BLaER1 (cell line): Measurements from ENCODE around the gene KCTD6.

Experiments used
- H3K27ac ChIP-seq: shearing (Covaris generic); formaldehyde crosslinking; 2 replicates; pipeline ENCODE4 v1.8.1; 2022
- H3K27me3 ChIP-seq: shearing (Covaris generic); formaldehyde crosslinking; 2 replicates; pipeline ENCODE4 v1.8.1; 2022
- H3K36me3 ChIP-seq: shearing (Covaris generic); formaldehyde crosslinking; 2 replicates; pipeline ENCODE4 v1.8.1; 2022
- H3K4me1 ChIP-seq: shearing (Covaris generic); formaldehyde crosslinking; 2 replicates; pipeline ENCODE4 v1.8.1; 2022
- H3K4me2 ChIP-seq: shearing (Covaris generic); formaldehyde crosslinking; 2 replicates; pipeline ENCODE4 v1.8.1; 2022
- H3K4me3 ChIP-seq: shearing (Covaris generic); formaldehyde crosslinking; 2 replicates; pipeline ENCODE4 v1.8.1; 2022
- H3K9ac ChIP-seq: shearing (Covaris generic); formaldehyde crosslinking; 2 replicates; pipeline ENCODE4 v1.8.1; 2022
- H3K9me3 ChIP-seq: shearing (Covaris generic); formaldehyde crosslinking; 2 replicates; pipeline ENCODE4 v1.8.1; 2022
- H4K20me1 ChIP-seq: shearing (Covaris generic); formaldehyde crosslinking; 2 replicates; pipeline ENCODE4 v1.8.1; 2022
- Cebpa-rat ChIP-seq: shearing (Covaris generic); IDR thresholded peaks from 2 replicates; pipeline ENCODE4 v1.8.1; 2022

KCTD6 gene

GRCh38 chr3:58484722-58485069, 7.2 kb upstream of the KCTD6 start:
- H3K4me2 ChIP-seq: no peak overlapping the region
- H3K27ac ChIP-seq: no peak overlapping the region
- H4K20me1 ChIP-seq: no peaks in the 10 kb centered on the region
- H3K9me3 ChIP-seq: peaks cover 10% of the 10 kb centered on the region
- no peak overlapping the region for H3K4me3 ChIP-seq
- peaks cover 5% of the 10 kb centered on the region; the same call in 1 of the 2 replicates for H3K27me3 ChIP-seq
- H3K4me1 ChIP-seq: no peaks in the 10 kb centered on the region
- no peak for TF ChIP-seq Cebpa-rat
- H3K36me3 ChIP-seq: no peaks in the 10 kb centered on the region
- H3K9ac ChIP-seq: no peak overlapping the region

GRCh38 chr3:58485801-58486435, 6.0 kb upstream of the KCTD6 start:
- Histone ChIP-seq H3K36me3 (no peaks in the 10 kb centered on the region), H3K9me3 (no peaks in the 10 kb centered on the region), H3K4me2 (no peak overlapping the region), H3K27me3 (peaks cover 5% of the 10 kb centered on the region; the same call in 1 of the 2 replicates), H3K4me3 (no peak overlapping the region), H3K9ac (no peak overlapping the region), H4K20me1 (no peaks in the 10 kb centered on the region), H3K4me1 (no peaks in the 10 kb centered on the region), H3K27ac (no peak overlapping the region)
- TF ChIP-seq Cebpa-rat: no peak

DNA sequence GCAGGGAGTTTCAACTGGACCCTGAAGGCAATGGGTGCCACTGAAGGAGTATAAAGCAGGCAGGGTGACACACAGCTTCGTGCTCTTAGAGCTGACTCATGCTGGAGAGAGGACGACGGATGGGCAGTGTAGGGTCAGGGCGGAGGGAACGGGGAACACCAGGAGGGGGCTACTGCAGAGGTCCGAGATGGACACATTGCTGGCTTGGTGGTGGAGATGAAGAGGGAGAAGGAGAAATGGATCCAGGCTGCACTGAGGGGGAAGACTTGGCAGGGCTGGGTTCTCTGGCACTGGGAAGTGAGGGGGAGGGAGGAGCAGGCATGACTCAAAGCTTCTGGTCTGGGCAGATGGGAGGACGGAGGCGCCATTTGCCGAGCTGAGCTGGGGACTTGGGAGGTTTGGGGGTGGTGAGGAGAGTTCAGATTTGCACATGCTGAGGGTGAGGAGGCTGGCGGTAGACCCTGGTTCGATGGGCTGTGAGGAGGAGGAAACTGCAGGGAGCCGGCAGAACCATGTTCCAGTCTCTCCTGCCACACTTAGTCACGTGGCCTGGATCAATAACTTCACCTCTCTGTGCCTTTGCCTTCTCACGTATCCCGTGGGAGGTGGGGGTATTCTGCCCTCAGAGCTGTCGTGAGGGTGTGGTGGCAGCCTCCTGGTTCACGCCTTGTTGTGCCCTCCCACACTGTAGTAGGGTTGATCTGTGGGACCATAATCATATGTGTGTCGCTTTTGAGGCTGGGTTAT, 4.6 kb upstream of the KCTD6 start:
- Histone ChIP-seq H3K4me1 (peaks cover 5% of the 10 kb centered on the region), H3K27ac (no peak overlapping the region), H3K4me3 (no peak overlapping the region), H3K27me3 (peaks cover 5% of the 10 kb centered on the region; the same call in 1 of the 2 replicates), H3K4me2 (no peak overlapping the region), H3K36me3 (no peaks in the 10 kb centered on the region), H3K9ac (no peak overlapping the region), H3K9me3 (no peaks in the 10 kb centered on the region), H4K20me1 (peaks cover 1% of the 10 kb centered on the region)
- no peak for TF ChIP-seq Cebpa-rat

DNA sequence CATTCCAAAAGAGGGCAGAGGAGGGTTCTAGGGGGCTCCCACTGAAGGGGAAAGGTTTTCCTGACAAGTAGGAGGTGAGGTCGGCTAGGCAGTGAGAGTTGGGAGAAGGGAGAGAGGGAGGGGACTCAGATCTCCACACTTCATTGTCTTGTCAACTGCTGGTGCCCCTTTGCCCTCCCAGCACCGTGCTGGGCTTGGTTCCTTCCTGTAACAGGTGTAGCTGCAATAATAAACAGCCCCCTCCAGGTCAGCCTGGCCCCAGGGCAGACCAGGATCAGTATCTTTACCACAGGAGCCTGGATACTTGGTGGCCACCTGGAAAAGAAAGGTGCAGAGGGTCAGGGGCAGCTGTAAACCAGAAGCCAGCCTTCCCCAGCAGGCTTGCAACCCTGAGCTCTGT, 2.9 kb upstream of the KCTD6 start:
- TF ChIP-seq Cebpa-rat: no peak
- H3K4me2 ChIP-seq: no peak overlapping the region
- peaks cover 18% of the 10 kb centered on the region for H4K20me1 ChIP-seq
- peaks cover 17% of the 10 kb centered on the region for H3K4me1 ChIP-seq
- peaks cover 5% of the 10 kb centered on the region; the same call in 1 of the 2 replicates for H3K27me3 ChIP-seq
- no peak overlapping the region for H3K4me3 ChIP-seq
- no peaks in the 10 kb centered on the region for H3K36me3 ChIP-seq
- no peaks in the 10 kb centered on the region for H3K9me3 ChIP-seq
- no peak overlapping the region for H3K9ac ChIP-seq
- H3K27ac ChIP-seq: no peak overlapping the region

GRCh38 chr3:58490860-58491501, 915 bp upstream of the KCTD6 start:
- Histone ChIP-seq H3K36me3 (no peaks in the 10 kb centered on the region), H3K9ac (peak overlapping the region; percentile 16; the same call in 1 of the 2 replicates), H4K20me1 (peaks cover 38% of the 10 kb centered on the region), H3K27me3 (peaks cover 5% of the 10 kb centered on the region; the same call in 1 of the 2 replicates), H3K4me3 (peak overlapping the region; percentile 94), H3K27ac (no peak overlapping the region; the same call in 1 of the 2 replicates), H3K9me3 (no peaks in the 10 kb centered on the region), H3K4me2 (peak overlapping the region; percentile 68), H3K4me1 (peaks cover 34% of the 10 kb centered on the region)
- no peak for TF ChIP-seq Cebpa-rat

DNA sequence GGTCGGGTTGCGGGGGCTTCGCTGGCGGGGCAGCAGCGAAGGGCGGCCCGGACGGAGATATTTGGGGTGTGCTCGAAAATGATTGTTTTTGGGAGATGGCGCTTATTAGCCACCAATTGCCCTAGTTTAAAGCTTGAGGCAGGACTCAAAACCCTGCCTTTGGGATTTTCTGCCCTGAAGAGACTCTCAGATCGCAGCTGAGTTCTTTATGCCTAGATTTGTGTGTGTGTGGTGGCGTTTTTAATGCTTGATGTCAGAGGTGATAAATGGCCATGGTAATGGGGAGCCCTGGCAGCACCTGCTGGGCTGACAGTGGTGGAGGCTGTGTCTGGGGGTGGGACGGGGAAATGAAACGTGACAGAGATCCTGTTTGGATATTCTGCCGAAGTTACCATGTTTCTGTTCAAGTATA, 604 bp downstream of the KCTD6 start:
- peaks cover 46% of the 10 kb centered on the region for H3K4me1 ChIP-seq
- no peaks in the 10 kb centered on the region for H3K36me3 ChIP-seq
- peaks cover 5% of the 10 kb centered on the region; the same call in 1 of the 2 replicates for H3K27me3 ChIP-seq
- no peaks in the 10 kb centered on the region for H3K9me3 ChIP-seq
- H3K4me3 ChIP-seq: peak overlapping the region; percentile 94
- peak overlapping the region; percentile 89 for H3K9ac ChIP-seq
- H4K20me1 ChIP-seq: peaks cover 53% of the 10 kb centered on the region
- H3K27ac ChIP-seq: peak overlapping the region; percentile 84
- H3K4me2 ChIP-seq: peak overlapping the region; percentile 97
- no peak for TF ChIP-seq Cebpa-rat

DNA sequence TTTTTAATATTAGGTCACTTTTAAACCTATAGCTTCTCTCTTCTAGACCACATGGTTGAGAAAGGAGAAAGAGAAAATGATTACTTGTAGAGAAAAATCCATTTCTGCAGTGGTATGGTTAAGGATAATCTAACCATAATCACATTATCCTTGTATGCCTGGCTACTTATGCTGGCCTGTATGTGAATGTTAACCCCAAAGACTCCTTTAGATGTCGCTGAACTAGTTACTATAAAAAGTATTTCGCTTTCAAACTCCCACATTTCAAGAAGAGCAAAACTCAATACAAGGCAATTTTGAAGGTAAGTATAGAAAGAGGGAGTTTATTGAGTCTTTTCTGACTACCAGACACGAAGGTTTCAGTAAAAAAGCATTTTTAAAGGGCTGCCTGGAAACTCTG, 2.2 kb downstream of the KCTD6 start:
- no peaks in the 10 kb centered on the region for H3K27me3 ChIP-seq
- H3K27ac ChIP-seq: no peak overlapping the region
- H3K9ac ChIP-seq: 0 out of 2 replicates have a peak overlapping the region, but pooled peaks have one; percentile 89
- peaks cover 69% of the 10 kb centered on the region for H4K20me1 ChIP-seq
- H3K4me2 ChIP-seq: peak overlapping the region; percentile 97
- H3K4me3 ChIP-seq: peak overlapping the region; percentile 94; the same call in 1 of the 2 replicates
- peaks cover 57% of the 10 kb centered on the region for H3K4me1 ChIP-seq
- no peaks in the 10 kb centered on the region for H3K9me3 ChIP-seq
- H3K36me3 ChIP-seq: peaks cover 2% of the 10 kb centered on the region; the same call in 1 of the 2 replicates
- TF ChIP-seq Cebpa-rat: no peak

DNA sequence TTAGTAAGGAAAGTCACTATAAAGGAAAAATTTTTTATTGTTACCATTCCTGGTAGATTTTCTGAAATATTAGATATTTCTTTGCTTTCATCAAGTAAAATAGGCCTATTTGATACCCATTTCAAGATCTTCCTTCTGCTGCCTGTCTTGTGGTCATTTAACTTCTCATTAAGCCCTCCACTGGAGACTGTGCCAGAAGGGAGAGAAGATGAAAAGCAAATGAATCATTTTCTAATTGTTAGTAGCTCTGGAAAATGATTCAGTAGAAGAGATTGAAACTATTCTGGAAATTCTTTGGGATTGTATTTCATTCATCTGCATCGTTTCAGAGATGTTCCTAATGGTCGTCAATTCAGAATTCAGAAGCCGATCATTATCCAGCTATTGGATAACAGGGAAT, 3.2 kb downstream of the KCTD6 start:
- Histone ChIP-seq H3K4me1 (peaks cover 57% of the 10 kb centered on the region), H3K4me2 (no peak overlapping the region), H3K36me3 (peaks cover 9% of the 10 kb centered on the region), H3K9me3 (no peaks in the 10 kb centered on the region), H3K4me3 (no peak overlapping the region), H3K9ac (no peak overlapping the region), H3K27me3 (no peaks in the 10 kb centered on the region), H3K27ac (no peak overlapping the region), H4K20me1 (peaks cover 79% of the 10 kb centered on the region)
- TF ChIP-seq Cebpa-rat: no peak

DNA sequence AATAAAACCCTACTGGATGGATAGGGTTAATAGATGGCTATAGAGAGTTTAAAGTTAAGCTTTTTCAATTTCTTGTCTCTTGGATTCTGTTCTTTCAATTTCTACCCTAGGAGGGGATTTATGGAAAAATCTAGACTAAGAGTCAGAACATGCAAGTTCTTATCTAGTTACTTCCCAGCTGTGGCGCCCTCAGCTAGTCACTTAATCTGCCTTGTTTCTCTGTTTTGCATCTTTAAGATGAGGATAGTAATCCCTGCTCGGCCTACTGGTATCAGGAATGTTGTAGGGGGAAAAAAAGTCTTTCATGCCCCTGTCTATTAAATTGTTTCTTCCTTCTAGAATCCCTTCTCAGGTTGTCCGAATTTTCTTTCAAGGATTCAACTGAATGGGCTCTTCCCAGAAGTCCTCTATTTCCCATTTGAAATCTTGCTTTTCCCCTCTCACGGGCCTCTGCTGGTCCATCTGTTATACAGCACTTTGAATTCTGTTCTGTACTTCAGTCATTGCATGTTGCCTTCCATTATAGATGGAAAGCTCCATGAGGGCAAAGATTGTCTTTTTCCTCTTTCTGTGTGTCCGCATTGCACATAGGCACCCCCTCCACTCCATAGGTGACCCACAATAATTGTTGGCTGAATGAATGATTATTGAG, 4.4 kb downstream of the KCTD6 start:
- Histone ChIP-seq H4K20me1 (peaks cover 79% of the 10 kb centered on the region), H3K4me3 (no peak overlapping the region), H3K4me2 (no peak overlapping the region), H3K27ac (no peak overlapping the region), H3K9ac (no peak overlapping the region), H3K27me3 (no peaks in the 10 kb centered on the region), H3K4me1 (peaks cover 53% of the 10 kb centered on the region), H3K36me3 (peaks cover 18% of the 10 kb centered on the region), H3K9me3 (no peaks in the 10 kb centered on the region)
- no peak for TF ChIP-seq Cebpa-rat
